HAP-1 (cell line): ENCODE results near the gene MFN2.
"Not testable (repeated sequence)": the region's sequence is repeated elsewhere in the genome, so short reads cannot be mapped to it uniquely, and the experiment has no call there.

Experiments
- DNase-seq, 2 experiments: peaks; one replicate each; pipeline ENCODE4 v3.0.0-alpha.2; 2016 to 2020; ENCODE audit warnings: low spot score in 2 of 2
- H3K27me3 ChIP-seq: fragments of 250-450 bp; sonication (Bioruptor Pico); 2 replicates; pipeline ENCODE4 v1.5.1; 2020; ENCODE audit warnings: low read depth, mild to moderate bottlenecking, moderate library complexity
- H3K36me3 ChIP-seq: fragments of 250-450 bp; sonication (Bioruptor Pico); replicated peaks from 2 replicates; pipeline ENCODE4 v1.5.1; 2020; ENCODE audit warnings: mild to moderate bottlenecking
- H3K4me1 ChIP-seq: fragments of 250-450 bp; sonication (Bioruptor Pico); 2 replicates; pipeline ENCODE4 v1.5.1; 2020; ENCODE audit warnings: mild to moderate bottlenecking
- H3K4me3 ChIP-seq: fragments of 250-450 bp; sonication (Bioruptor Pico); 2 replicates; pipeline ENCODE4 v1.5.1; 2020; ENCODE audit warnings: mild to moderate bottlenecking, moderate library complexity
- H3K9me3 ChIP-seq: fragments of 250-450 bp; sonication (Bioruptor Pico); 2 replicates; pipeline ENCODE4 v1.5.1; 2020; ENCODE audit warnings: mild to moderate bottlenecking, moderate library complexity
- in situ Hi-C: fragments of 300-500 bp; cut with MboI; formaldehyde crosslinking; loops from 3 replicates; pipeline ENCODE4 v1.14.3; 2020; ENCODE audit warnings: low sequenced_read_pairs, inconsistent platforms, mixed read lengths

Gene MFN2

DNA sequence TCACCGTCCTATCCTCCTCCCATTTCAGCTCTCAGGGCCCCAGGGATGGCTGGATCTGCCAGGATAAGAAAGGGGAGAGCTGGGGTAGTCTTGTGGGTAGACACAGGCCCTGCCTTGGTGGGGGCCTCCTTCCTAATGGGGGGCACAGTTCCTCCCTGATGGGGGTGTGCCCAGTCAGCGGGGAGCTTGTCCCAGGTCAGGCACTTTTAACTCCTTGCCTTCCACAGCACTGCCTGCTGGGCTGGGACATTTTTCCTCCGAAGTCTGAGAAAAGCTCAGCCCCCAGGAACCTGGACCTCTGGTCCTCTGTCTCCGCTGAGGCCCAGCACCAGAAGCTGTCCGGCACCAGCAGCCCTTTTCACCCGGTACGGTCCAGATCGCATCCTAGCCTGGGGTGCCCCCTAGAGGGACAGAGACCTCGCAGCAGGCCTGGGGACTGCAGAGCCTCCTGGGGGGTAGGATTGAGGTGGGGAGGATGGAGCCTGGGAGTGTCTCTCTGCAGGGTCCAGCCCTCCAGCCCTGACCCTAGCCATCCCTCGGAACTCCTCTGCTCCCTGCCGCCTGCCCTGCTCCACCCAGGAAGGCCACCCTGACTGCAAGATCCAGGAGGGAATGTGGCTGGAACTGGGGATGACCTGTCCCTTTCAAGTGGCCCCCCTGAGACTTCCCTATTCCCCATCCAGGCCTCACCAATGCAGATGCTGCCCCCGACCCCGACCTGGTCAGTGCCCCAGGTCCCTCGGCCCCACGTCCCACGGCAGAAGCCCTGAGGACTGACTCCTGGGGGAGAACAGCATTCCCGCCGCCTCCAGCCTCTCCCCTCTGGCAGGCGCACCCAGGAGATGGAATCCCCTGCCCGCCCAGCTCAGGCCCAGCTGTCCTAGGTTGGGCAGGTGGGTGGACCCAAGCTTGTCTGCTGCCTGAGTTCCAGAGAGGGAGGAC, 51.1 kb downstream of the MFN2 start:
- Histone ChIP-seq H3K9me3 (no peaks in the 10 kb centered on the region), H3K4me3 (no peak overlapping the region), H3K36me3 (peaks cover 20% of the 10 kb centered on the region), H3K27me3 (no peaks in the 10 kb centered on the region), H3K4me1 (no peaks in the 10 kb centered on the region)
- DNase-seq: peak in 1 of 2 experiments; percentile 51
- in situ Hi-C loops: no loop called here

DNA sequence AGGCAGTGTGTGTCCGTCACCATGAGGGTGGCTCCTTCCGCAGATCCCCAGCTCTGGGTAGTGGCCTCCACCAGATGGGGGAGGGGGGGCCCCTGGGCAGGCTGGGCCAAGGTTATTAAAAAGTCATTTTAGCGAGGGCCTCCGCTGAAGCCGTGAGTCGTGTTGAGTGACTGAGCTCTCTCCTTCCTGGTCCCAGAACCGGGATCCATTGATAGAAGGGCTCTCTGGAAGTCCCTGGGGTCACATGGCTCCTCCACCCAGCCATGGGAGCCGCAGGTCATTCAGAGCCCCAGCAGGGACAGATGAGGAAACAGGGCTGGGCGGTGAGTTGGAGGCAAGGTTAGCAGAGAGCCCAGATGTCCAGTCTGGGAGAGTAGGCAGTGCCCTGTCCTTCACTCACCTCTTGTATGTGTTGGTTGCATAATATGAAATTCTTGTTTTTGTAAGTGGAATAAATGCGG, 51.9 kb downstream of the MFN2 start:
- no peaks in the 10 kb centered on the region for H3K27me3 ChIP-seq
- DNase-seq: no peak
- H3K36me3 ChIP-seq: peaks cover 15% of the 10 kb centered on the region
- H3K4me1 ChIP-seq: no peaks in the 10 kb centered on the region
- H3K9me3 ChIP-seq: no peaks in the 10 kb centered on the region
- no peak overlapping the region for H3K4me3 ChIP-seq
- in situ Hi-C loops: no loop called here

DNA sequence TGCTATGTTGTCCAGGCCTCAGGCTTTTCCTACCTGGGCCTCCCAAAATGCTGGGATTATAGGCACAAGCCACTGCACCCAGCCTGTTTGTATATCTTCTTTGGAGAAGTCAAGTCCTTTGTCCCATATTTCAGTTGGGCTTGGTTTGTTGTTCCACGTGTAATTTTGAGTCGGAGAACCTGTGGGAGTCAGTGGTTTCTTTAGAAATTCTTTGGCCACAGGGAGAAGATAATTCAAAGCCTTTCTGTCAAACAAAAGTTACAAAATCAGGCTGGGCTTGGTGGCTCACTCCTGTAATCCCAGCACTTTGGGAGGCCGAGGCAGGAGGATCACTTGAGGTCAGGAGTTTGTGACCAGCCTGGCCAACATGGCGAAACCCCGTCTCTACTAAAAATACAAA, 53.2 kb downstream of the MFN2 start:
- H3K4me3 ChIP-seq, in situ Hi-C loops, DNase-seq, H3K9me3 ChIP-seq, H3K27me3 ChIP-seq, H3K36me3 ChIP-seq, H3K4me1 ChIP-seq: not testable (repeated sequence)

DNA sequence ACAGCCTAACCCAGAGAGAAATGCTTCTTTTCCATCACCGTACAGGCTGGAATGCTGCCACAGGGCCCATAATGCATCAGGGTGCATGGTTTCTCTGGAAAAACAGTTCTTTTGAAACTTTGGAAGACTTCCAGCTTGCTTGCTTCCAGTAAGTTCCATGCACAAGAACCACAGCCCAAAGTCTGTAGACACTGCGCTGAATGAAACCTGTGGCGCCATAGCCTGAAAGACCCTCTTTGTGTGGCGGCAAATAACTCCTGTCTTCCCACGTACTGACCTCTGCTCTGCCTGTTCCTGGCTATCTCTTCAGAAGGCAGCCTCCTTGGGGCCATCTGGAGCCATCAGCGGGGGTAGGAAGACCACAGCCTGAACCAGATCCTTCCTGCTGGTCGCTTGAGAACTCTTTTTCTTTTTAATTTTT, 54.1 kb downstream of the MFN2 start:
- no peak for DNase-seq
- Histone ChIP-seq H3K9me3 (no peaks in the 10 kb centered on the region), H3K36me3 (peaks cover 9% of the 10 kb centered on the region; the same call in 1 of the 2 replicates), H3K4me3 (no peak overlapping the region), H3K27me3 (no peaks in the 10 kb centered on the region), H3K4me1 (no peaks in the 10 kb centered on the region)
- in situ Hi-C loops: no loop called here

DNA sequence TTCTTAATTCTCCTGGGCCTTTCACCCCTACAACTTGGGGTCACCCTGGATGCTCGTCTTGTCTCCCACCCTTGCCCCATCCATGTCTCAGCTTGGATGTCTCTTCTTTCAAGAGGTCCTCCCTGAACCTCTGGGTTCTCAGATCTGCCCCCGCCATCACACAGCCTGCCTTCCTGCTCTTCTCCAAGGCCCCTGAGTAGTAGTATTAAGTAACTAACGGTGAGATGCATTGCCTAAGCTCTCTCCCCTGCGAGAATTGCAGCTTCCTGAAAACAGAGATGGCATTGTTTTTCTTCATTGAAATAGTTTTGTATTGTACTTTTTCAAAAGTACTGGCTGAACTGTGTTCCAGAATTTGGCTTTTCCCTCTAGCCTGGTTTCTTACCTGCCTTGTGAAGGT, 55.1 kb downstream of the MFN2 start:
- Histone ChIP-seq H3K36me3 (peaks cover 4% of the 10 kb centered on the region; the same call in 1 of the 2 replicates), H3K9me3 (no peaks in the 10 kb centered on the region; the same call in 1 of the 2 replicates), H3K27me3 (no peaks in the 10 kb centered on the region), H3K4me1 (no peaks in the 10 kb centered on the region), H3K4me3 (no peak overlapping the region)
- DNase-seq: no peak
- in situ Hi-C loops: no loop called here

DNA sequence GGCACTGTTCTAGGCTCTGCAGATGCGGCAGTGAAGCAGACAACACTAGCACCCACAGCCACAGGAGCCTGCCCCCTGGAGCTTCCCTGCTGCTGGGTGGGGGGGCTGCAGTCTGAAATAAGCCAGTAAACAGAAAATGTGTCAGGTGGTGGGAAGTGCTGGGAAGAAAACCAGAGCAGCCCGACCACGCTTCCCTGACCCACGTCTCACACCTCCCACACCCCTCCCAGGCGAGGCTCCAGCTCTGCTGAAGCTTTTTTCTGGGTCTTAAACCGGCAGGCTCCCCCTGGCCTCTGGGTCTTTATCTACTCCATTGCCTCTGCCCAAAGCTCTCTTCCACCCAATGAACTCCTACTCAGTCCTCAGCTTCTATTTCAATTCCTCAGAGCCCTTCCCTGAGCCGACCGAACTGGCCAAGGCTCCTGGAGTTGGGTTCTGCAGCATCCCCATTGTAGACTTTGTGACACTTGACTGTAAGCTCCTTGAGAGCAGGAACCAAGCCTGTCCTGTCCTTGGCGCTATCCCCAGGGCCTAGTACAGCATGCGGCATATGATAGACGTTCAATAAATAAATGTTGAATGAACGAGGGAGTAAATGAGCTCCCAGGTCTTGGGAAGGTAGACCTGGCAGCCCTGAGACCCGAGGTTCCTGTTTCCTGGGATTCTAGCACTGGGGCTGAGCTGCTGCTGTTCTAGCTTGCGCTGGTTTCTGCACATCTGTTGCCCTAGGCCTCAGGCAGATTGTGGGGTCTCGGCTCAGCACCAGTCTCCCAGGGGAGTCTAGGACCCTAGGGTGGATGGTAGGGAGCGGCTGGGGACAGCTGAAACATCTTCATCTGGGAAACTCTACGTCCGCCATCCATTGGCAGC, 57.5 kb downstream of the MFN2 start:
- no peaks in the 10 kb centered on the region for H3K36me3 ChIP-seq
- H3K4me3 ChIP-seq: no peak overlapping the region
- no peak for DNase-seq
- no peaks in the 10 kb centered on the region for H3K27me3 ChIP-seq
- no peaks in the 10 kb centered on the region for H3K4me1 ChIP-seq
- H3K9me3 ChIP-seq: no peaks in the 10 kb centered on the region; the same call in 1 of the 2 replicates
- in situ Hi-C loops: no loop called here

DNA sequence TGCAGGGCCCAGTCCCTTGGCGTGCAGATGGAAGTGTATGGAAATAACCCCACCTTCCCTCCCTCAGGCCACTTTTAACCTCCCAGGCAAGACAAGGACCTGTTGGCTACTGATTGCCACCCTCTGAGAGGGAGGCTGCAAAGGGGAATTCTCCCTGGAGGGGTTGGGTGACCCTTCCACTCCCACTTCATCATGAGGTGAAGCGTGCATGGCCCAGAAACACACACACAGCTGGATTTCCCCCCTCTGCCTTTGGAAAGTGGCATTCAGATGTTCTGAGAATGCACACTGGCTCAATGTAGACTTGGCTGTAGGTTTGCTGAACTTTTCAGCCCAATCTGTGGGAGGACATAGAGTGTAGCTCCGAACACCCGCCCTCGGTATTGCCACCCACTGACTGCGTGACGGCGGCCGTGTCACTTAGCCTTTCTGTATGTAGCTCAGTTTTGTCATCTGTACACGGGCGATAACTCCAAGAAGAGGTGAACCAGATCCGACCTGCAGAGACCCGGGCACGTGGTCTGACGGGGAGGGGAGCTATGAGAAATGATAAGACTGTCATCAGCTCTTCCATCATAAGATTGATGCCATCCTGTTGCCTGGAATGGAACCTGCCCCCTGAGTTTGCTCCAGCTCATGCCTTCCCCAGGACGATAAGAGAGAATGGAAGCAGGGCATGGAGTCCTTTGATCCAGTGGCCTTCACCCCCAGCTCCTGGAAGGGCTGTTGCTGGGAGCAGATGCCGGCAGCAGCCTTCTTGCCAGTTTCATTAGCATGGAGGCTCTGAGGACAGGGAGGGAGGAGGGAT, 58.3 kb downstream of the MFN2 start:
- H3K36me3 ChIP-seq: no peaks in the 10 kb centered on the region
- H3K4me3 ChIP-seq: no peak overlapping the region
- no peaks in the 10 kb centered on the region for H3K27me3 ChIP-seq
- H3K9me3 ChIP-seq: no peaks in the 10 kb centered on the region; the same call in 1 of the 2 replicates
- no peaks in the 10 kb centered on the region for H3K4me1 ChIP-seq
- in situ Hi-C loops: no loop called here
- no peak for DNase-seq

DNA sequence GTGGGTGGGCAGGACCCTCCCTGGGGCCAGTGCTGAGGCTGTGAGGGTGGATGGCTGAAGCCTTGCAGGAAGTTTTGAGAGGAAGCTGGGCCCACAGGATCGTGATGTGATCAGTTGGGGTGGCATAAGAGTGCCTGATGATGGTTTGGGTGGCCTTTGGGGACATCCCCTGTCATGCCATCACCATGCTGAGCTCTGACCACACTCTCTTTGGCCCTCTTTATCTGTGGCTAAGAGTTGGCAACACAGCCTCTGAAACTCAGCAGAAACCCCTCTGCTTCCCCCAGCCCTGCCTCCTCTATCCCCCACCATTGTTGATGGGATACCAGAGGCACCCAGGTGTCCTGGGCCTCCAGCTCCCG, 58.9 kb downstream of the MFN2 start:
- H3K36me3 ChIP-seq: no peaks in the 10 kb centered on the region
- H3K27me3 ChIP-seq: no peaks in the 10 kb centered on the region
- no peaks in the 10 kb centered on the region for H3K4me1 ChIP-seq
- H3K4me3 ChIP-seq: no peak overlapping the region
- no peak for DNase-seq
- in situ Hi-C loops: no loop called here
- H3K9me3 ChIP-seq: no peaks in the 10 kb centered on the region; the same call in 1 of the 2 replicates

DNA sequence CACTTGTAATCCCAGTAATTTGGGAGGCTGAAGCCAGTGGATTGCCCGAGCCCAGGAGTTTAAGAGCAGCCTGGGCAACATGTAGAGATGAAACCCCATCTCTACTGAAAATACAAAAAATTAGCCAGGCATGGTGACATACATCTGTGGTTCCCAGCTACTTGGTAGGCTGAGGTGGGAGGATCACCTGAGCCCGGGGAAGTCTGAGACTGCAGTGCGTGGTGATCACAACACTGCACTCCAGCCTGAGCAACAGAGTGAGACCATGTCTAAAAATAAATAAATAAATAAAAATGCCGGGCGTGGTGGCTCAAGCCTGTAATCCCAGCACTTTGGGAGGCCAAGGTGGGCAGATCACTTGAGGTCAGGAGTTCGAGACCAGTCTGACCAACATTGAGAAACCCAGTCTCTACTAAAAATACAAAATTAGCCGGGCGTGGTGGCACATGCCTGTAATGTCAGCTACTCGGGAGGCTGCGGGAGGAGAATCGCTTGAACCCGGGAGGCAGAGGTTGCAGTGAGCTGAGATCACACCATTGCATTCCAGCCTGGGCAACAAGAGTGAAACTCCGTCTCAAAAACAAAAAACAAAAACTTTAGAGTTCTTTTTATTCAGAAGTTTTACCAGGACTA, 59.7 kb downstream of the MFN2 start:
- H3K36me3 ChIP-seq, H3K27me3 ChIP-seq, DNase-seq, in situ Hi-C loops, H3K4me3 ChIP-seq, H3K4me1 ChIP-seq, H3K9me3 ChIP-seq: not testable (repeated sequence)

DNA sequence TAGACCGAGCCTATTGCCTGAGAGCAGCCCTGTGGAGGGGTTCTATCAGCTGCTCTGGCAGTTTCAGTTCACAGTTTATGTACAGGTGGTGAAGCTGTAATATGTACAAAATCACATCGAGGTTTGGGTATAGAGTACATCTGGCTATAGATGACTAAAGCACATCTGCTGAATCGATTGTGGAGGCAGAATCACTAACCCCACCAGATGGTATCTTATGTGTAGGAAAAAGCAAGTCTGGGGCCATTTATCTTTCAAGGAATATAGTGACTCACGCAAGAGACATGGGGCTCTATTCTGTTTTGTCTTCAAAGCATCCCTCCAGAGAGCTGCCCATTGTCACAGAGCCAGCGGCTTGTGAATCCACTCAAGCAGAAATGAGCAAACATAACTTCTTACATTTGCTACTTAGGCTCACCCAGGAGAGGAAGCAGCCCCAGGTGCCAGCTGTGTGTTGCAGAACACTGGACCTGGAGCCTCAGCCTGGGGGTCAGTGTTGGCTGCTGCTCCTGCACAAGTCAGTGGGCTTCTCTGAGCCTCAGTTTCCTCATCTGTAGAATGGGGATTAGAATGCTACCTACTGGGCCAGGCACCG, 60.3 kb downstream of the MFN2 start:
- Histone ChIP-seq H3K4me3 (no peak overlapping the region), H3K4me1 (no peaks in the 10 kb centered on the region), H3K36me3 (no peaks in the 10 kb centered on the region), H3K27me3 (no peaks in the 10 kb centered on the region), H3K9me3 (no peaks in the 10 kb centered on the region; the same call in 1 of the 2 replicates)
- DNase-seq: peak in 1 of 2 experiments; percentile 26
- in situ Hi-C loops: no loop called here

DNA sequence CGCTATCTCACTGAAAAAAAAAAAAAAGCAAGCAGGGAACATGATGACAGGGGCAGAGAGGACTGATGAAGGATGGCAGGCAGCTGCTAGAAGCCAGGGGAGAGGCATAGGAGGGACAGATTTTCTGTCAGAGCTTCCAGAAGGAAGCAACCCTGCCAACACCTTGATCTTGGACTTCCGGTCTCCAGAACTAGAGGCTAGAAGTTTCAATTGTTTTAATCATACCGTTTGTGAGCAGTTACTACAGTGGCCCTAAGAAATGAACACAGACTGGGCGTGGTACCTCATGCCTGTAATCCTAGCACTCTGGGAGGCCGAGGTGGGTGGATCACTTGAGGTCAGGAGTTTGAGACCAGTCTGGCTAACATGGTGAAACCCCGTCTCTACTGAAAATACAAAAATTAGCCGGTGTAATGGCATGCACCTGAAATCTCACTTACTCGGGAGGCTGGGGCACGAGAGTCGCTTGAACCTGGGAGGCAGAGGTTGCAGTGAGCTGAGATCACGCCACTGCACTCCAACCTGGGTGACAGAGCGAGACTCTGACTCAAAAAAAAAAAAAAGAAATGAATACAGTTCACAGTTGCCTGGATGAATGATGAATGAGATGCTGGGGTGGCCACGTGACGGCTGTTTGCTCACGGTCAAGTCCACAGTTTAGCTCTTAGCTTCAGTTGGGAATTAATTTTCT, 64.1 kb downstream of the MFN2 start:
- H3K27me3 ChIP-seq, H3K9me3 ChIP-seq, H3K4me1 ChIP-seq, H3K36me3 ChIP-seq, in situ Hi-C loops, H3K4me3 ChIP-seq, DNase-seq: not testable (repeated sequence)

DNA sequence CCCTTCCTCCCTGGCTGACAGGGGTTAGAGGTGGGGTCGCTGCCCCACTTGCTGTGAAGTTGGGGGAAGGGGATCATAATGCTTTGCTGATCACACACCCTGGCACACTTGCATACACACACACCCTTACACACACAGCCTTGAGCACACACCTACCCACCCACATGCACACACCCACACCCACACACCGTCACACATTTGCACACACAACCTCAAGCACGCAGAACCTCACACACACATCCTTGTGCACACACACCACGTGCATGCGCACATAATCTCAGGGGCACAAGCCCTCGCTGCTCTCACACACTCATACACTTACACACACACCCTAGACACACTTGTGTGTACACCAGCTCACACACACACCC, 66.5 kb downstream of the MFN2 start:
- in situ Hi-C loops: no loop called here

More for the DNA sequence above, 66.5 kb downstream of the MFN2 start:
- Histone ChIP-seq H3K9me3 (no peaks in the 10 kb centered on the region), H3K36me3 (no peaks in the 10 kb centered on the region), H3K4me3 (no peak overlapping the region), H3K27me3 (no peaks in the 10 kb centered on the region), H3K4me1 (no peaks in the 10 kb centered on the region)
- no peak for DNase-seq
